ENCODE data around the gene TFPI.
A peak's percentile ranks its signal among the peaks of the same experiment; 100 is the strongest.
"Not testable (repeated sequence)": the region's sequence is repeated elsewhere in the genome, so short reads cannot be mapped to it uniquely, and the experiment has no call there.

The TFPI gene

DNA sequence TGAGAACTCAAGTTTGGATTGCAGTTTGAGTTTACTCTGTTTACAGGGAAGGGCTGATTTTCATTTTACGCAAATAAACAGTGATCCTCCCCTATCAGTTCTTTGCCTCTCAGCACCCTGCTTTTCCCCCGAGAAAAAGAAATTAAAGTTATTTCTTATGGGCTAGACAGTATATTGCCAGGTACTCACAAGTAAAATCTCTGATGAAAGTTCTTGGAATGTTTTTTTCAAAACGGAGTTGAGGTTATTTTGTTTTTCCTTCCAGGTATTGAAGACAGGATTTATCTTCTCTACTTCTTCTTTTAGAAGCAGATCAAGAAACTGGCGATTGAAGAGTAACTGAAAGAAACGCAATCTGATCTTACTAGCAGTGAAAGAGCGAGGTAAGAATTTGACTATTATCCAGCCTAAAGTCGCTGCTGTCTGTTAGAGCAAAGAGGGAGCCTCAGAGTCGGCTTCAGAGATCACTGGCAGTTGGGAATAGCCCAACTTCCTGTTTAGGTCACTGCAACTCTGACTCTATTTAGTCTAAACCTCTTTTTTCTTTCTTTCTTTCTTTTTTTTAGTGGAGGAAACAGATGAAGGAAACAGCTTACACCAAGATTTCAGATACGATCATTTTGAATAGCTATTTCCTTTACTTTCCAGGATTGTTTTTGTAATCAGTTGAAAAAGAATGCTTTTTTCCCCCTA, at the start of gene TFPI:
TFPI (minus strand) TSS at position 425 of the 693 bp plus-strand sequence. CDS start 50,667 bp downstream, outside the sequence.
- no peak for DNase-seq (ENCODE audit: low read depth in 2 of 2)

DNA sequence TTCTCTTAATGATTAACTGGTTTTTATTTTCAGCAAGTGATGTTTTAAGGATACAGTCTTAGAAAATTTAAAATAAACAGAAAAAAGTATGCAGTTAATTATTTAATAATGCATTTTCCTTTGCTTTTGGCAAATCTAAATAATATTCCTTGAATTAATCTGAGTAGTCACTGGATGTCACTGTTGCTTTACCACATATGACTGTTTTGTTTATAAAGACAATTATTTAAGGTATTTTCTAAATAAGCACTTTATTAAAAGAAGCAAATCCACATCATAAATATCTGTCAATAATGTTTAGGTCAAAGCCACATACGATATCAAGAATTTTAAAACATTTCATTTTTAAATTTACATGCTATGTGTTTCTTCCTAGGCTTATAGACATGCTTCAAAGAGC, 40.6 kb upstream of the TFPI start:
- no peak for DNase-seq (ENCODE audit: low read depth in 2 of 2)

DNA sequence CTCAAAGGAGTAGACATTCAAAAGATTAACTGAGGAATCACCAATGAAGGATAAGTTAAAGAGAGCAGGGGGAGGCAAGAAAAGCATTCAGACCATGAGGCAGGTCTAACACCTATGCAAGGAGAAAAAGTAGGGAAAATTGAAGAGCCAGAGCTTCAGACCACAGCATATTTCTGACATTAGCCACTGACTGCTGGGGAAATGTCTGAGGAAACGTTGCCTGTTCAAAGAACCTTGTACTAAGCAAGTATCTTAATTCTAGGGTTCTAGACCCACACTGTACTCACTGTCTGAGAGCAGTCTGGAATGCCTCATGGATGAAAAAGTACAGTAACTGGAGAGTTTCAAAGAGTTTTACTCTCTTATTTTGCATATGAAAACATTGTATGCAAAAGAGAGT, 39.5 kb upstream of the TFPI start:
- no peak for DNase-seq (ENCODE audit: low read depth in 2 of 2)

DNA sequence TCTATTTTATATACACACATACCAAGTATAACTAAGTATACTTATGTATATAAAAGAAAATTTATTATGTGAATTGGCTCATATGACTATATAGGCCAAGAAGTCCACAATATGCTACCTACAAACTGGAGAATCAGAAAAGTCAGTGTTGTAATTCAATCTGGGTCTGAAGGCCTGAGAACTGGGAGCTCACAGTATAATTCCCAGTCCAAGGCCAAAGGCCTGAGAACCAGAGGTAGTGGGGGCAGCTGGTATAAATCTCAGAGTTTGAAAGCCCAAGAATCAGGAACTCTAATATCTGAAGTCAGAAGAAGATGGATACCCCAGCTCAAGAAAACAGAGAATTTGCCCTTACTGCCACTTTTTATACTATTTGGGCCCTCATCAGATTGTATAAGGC, 38.9 kb upstream of the TFPI start:
- no peak for DNase-seq (ENCODE audit: low read depth in 2 of 2)

DNA sequence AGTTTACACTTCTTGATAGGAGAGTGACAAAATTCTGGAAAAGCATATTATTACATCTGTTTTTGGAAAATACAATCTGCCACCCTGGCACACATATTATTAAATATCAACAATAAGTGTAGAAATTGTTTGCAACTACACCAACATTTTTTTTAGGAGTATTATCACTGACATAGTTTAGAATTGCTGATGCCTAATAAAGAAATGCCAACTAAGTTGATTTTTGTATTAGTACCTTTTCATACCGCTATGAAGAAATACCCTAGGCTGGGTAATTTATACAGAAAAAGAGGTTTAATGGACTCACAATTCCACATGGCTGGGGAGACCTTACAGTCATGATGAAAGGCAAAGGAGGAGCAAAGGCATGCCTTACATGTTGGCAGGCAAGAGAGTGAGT, 35.9 kb upstream of the TFPI start:
- no peak for DNase-seq (ENCODE audit: low read depth in 2 of 2)

DNA sequence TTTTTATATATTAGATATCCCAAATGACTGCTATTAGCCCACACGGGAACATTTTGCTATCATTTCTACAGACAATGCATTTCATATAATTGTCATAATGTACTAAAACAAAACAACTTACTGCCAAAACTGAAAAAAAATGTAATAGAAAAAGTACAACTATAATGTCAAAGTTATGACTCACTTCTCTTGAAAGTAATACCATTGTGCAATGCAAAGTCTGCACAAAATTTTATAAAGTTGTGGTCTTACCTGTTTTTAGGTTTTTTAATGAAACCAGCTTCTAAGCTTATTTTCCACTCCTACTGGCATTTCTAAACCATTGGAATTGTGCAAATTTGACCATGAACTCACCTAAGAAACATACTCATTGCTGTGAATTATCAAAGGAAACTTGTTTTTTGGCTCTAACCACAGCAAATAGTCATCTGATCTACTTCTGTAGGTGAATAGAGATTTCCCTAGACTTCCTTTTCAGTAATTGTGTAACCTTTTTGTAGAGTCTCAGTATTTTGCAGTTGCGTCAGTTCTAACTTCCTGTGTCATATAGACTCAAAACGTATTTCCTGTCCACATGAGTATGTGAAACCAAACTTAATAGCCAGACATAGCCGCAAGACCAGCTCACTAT, 31.9 kb upstream of the TFPI start:
- DNase-seq (ENCODE audit: low read depth in 2 of 2), result no peak

DNA sequence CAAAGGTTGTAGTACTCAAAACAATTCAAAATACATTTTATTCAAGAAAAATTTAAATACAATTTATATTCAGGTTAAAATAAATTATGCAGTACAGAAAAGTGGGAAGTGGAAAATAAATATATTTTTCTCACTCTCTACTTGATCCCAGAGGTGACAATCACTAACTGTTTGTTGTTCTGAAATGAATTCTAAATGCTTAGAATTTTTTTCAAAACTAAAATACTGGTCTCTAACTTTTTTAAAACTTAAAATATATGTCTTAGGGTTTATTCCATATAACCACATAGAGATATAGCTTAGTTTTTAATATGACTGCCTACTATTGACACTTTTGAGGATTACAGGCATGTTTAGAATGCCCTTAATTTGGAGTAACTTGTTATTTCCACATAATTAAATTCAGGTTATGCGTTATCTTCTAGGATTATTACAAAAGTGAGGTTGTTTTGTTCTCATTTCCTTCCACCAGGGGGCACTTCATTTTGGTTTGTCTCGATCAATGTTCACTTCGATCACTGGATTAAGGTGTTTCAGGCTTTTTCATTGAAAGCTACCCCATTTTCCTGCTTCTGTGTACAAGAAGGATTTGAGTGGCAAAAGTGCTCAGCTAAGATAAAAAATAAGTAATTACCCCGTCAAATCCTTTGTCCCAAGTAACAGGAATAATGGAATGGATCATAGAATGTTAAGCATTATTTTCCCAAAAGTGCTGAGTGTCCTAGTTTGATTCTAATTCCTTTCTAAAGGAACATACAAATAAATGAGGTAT, 27.1 kb upstream of the TFPI start:
- peak in 1 of 2 experiments; percentile 36 for DNase-seq (ENCODE audit: low read depth in 2 of 2)

DNA sequence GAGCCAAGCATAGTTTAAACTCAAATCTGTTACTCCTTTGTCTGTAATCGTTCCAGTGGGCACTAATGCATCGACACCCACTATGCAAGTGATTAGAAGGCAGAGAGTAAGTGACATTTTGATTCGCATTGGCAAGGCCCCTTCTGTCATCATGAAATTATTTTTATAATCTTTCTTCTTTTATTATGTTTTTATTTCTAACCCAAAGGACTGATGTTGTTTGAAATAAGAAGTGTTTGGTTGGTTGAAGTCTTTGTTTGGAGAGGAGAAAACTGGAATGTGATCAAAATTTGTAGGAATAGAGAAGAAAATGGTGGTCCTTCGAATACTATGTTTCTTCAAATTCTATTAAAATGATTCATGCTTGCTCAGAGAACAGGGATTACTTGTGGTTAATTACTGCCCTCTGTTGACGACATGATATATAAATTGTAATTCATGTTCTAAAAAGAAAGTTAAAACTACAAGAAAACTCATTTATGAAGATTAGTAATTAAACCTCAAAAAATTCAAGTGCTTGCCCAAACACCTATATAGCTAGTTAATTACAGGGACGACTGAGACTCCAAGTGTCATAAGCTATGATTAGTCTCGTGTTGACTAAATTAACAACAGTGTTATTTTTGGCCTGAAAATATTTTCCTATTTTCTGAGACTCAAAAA, 26.4 kb upstream of the TFPI start:
- DNase-seq (ENCODE audit: low read depth in 2 of 2), result peak; percentile 50 to 52

DNA sequence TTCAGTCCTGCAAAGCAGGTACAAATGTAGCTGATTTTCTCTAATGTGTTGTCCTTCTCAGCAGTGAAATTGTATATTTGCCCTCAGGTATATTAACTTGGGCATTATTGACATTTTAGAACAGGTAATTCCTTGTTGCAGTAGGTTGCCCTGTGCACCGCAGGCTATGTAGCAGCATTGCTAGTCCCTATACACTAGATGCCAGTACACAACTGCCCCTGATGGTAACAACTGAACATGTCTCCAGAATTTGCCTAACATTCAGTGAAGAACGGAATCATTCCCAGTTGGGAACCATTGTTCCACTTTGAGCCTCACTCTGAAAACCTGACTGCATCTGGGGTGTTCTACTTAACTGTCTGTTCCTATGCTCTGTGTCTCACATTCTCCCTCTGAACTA, 23.1 kb upstream of the TFPI start:
- no peak for DNase-seq (ENCODE audit: low read depth in 2 of 2)

DNA sequence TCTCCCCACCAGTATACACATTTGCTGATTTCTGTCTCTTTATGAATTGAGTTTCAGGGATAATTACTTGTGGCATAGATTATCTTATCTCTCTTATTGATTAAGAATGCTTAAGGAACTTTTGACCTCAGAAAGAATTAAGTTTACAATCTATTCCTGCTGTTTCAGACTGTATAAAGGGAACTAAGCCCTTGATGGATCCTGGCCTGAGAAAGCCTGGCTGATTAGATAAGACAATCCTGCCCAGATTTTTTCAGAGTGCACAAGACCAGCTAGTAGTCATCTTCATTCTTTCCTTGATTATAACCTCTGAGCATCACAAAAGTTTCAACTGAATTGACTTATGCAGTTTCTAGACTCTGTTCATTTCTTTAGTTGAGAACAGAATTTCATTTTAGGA, 22.7 kb upstream of the TFPI start:
- DNase-seq (ENCODE audit: low read depth in 2 of 2), result no peak

DNA sequence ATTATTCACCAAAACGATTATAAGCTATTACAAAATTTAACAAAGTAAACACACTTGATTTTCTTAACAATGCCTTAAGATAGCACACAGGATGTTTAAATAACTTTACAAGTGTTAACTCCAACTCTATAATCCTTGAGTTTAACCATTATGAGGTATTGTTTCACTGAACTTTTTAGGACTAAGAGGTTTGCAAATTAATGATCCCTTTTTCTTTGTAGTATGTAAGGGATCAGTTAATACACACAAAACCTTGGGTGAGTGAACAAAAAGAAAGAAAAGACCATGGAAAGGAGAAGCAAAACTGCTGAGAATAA, 21.5 kb upstream of the TFPI start:
- no peak for DNase-seq (ENCODE audit: low read depth in 2 of 2)

DNA sequence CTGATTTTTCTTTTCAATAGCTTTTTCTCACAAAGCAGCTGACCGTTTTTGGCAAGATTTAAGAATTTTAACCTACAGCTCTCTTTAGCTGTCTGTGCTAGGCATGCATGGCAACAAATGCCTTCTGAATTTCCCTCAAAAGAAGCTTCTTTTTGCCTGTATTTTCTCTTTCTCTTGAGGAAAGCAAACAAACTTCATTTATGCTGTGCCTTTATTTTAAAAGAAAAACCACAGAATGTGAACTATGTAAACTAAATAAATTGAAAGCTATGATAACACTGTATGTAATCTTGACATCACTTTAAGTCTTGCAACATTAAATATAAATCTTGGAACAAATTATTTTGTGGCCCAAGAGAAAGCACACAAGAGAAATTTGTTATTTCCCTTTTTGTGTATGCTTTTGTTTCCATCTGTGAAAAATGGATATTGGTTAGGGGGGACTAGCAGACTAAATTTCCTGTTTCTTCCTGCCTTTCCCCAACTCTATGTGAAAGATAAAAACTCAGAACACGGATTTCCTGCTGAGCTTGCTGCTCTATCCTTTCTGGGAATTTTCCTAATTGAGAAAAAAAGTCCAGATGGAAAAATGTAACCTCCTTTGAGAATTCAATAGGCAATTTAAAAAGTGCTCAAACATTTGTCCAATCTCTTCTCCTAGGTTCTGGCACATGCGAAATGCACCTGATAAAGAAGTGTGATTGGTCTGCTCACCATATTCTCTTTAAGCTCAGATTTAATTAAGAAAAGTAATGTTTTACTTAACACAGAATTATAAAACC, 20.9 kb upstream of the TFPI start:
- DNase-seq (ENCODE audit: low read depth in 2 of 2), result peak in 1 of 2 experiments; percentile 46

DNA sequence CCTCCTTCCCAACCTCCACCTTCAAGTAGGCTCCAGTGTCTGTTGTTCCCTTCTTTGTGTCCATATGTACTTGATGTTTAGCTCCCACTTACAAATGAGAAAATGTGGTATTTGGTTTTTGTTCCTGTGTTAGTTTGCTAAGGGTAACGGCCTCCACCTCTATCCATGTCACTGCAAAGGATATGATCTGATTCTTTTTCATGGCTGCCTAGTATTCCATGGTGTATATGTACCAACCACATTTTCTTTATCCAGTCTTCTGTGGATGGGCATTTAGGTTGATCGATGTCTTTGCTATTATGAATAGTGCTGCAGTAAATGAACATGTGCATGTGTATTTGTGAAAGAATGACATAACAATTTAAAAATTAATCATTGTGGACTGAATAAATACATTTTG, 19.5 kb upstream of the TFPI start:
- DNase-seq (ENCODE audit: low read depth in 2 of 2), result no peak

DNA sequence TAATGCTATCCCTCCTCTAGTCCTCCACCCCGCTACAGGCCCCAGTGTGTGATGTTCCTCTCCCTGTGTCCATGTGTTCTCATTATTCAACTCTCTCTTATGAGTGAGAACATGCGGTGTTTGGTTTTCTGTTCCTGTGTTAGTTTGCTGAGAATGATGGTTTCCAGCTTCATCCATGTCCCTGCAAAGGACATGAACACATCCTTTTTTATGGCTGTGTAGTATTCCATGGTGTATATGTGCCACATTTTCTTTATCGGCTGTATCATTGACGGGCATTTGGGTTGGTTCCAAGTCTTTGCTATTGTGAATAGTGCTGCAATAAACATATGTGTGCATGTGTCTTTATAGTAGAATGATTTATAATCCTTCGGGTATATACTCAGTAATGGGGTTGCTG, 17.8 kb upstream of the TFPI start:
- DNase-seq (ENCODE audit: low read depth in 2 of 2), result not testable (repeated sequence)

DNA sequence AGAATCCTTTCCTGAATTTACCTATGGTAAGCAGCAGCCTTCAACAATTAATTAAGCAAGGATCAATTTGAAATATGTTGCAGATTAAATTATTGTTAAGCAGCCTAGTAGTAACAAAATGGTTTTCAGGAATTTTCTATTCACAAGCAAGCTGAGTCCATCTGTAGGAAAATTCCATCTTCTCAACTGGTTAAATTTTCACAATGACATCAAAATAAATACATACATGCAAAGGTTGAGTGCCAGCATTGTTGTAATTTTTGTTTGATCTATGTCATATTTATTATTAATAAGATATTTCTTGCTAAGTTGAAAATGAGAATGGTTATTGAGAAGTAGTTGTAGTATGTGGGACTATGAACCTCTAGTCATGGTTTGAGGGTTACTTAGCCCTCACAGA, 15.3 kb upstream of the TFPI start:
- no peak for DNase-seq (ENCODE audit: low read depth in 2 of 2)

DNA sequence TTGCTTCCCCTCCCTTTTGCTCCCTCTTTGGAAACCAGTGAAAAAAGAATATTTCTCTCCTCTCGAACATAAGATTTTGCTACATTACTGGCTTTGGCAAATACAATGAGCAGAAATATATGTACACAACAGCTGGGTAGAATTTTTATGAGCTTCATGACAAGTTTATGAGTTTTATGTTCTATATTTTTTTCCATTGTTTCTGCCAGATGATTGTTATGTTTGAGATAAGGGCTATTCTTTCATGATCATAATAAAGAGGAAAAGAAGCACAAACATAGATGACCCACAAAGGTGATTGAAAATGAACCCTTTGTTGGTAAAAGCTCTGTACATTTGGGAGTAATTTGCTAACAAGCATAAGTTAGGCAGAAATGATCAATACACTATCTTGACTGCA, 14.8 kb upstream of the TFPI start:
- no peak for DNase-seq (ENCODE audit: low read depth in 2 of 2)

DNA sequence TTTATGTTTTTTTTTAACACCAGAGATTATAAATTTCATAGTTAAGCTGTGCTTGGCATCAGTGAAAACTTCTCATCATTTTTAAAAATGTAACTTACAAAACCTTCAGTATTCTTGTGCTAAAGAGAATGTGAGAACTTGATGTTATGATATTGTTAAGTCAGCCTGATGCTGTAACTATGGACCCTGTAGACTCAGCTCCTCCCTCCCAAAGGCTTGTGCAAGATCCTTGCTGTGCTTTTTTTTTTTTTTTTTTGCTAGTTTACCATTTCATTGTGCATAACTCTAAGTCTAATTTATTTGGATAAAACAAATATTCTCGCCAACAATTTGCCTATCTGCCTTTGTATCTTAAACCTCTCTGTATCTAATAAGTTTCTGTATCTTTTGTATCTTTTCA, 12.9 kb upstream of the TFPI start:
- no peak for DNase-seq (ENCODE audit: low read depth in 2 of 2)

DNA sequence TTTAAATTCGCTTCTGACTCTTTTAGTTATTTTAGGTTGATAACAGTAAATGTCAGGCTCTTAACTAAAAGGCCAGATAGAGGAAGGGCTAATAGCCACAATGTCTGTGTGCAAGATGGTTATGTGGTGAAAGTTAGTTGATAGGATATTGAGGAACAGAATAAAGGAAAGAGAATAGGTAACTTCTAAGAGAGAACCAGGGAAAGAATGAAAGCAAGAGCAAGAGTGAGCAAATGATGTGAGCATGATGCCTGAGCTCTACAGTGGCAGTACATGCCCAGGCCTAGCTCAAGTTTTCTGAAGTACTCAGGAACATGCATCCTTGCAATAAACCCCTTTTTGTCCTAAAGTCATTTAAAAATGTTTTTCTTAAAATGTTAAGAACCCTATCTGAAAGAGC, 12.5 kb upstream of the TFPI start:
- DNase-seq (ENCODE audit: low read depth in 2 of 2), result no peak

DNA sequence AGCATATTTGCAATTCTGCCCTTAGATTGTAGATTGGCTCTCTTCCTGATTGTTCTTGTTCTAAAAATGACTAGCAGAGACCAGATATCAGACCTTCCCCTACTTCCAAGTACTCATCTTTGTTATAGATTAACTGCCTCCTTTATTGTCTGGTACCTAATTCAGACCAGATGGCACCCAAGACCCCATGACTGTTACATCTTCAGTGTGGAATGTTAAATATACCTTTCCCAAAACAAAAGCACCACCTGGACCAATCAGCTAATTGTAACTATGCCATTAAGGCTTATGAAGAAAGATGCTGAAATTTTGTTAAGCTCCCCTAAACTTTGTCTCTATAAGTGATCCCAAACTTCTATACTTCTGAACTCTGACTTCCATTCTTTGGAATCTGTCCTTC, 12.0 kb upstream of the TFPI start:
- DNase-seq (ENCODE audit: low read depth in 2 of 2), result no peak

DNA sequence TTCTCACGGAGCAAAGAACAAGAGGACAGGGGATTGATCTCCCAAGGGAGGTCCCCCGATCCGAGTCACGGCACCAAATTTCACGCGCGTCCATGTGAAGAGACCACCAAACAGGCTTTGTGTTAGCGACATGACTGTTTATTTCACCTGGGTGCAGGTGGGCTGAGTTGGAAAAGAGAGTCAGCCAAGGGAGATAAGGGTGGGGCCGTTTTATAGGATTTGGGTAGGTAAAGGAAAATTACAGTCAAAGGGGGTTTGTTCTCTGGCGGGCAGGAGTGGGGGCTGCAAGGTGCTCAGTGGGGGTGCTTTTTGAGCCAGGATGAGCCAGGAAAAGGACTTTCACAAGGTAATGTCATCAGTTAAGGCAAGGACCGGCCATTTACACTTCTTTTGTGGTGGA, 11.4 kb upstream of the TFPI start:
- not testable (repeated sequence) for DNase-seq (ENCODE audit: low read depth in 2 of 2)

DNA sequence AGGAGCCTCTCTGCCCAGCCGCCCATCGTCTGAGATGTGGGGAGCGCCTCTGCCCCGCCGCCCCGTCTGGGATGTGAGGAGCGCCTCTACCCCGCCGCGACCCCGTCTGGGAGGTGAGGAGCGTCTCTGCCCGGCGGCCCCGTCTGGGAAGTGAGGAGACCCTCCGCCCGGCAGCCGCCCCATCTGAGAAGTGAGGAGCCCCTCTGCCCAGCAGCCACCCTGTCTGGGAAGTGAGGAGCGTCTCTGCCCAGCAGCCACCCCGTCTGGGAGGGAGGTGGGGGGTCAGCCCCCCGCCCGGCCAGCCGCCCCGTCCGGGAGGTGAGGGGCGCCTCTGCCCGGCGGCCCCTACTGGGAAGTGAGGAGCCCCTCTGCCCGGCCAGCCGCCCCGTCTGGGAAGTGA, 2.3 kb upstream of the TFPI start:
- DNase-seq (ENCODE audit: low read depth in 2 of 2), result not testable (repeated sequence)

DNA sequence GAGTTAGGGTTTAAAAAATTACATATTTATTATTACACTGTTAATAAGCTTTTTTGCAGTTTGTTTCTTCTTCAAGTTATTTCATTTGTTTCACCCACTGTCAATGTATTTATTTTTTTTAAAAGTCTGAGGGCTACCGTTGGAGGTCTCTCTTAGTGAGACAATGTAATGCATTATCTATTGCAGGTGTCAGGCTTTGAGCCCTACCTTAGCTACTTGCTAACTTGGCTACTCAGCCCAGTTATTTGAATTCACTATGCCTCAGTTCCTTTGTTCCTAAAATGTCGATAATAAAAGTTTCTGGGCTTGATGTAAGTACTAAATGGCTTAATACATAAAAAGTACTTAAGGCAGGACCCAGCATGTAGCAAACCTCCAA, 458 bp upstream of the TFPI start:
- no peak for DNase-seq (ENCODE audit: low read depth in 2 of 2)
